Measurements from ENCODE around the gene PTPRM. TPM values are rescaled to one million over a fixed set of nuclear protein-coding genes. Genes with fewer than 3 reads are reported as not detected.

PTPRM gene
- polyA plus RNA-seq, 1 donor from 2014 or later = 126 TPM

DNA sequence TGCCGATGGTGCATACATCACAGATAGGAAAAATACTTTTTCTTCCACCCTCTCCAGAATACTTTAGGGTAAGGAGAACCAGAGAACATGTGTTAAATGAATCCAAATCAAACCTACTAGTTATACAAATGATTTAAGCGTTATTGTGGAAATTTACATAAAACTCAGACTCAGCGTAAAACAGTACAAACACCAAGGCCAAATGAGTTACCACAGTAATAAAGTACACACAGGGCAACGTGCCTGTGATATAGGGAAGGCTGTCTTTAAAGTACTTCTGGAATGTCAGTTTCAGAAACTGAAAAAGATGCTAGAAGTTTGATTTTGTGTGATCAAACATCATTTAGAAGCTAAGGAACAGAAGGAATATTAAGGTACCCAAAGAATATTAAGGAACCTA, 46.9 kb downstream of the PTPRM start:
- Histone ChIP-seq H3K4me3 (ENCODE audit: low read length) (no peak overlapping the region), H3K9ac (ENCODE audit: low read length) (no peak overlapping the region), H3K79me2 (replicated peaks; ENCODE audit: insufficient read depth, low read length) (no peaks in the 10 kb centered on the region), H2AFZ (ENCODE audit: low read depth, low read length) (no peak overlapping the region), H3K27me3 (ENCODE audit: insufficient read depth, low read depth, low read length) (no peaks in the 10 kb centered on the region), H3K9me3 (ENCODE audit: low read length) (no peaks in the 10 kb centered on the region), H3K27ac (ENCODE audit: low read length) (no peak overlapping the region), H3K36me3 (ENCODE audit: insufficient read depth, low read length) (no peaks in the 10 kb centered on the region), H3F3A (ENCODE audit: insufficient read depth, low read length, poor library complexity, severe bottlenecking) (no peaks in the 10 kb centered on the region), H3K4me2 (ENCODE audit: low read length) (no peak overlapping the region), H3K9me2 (ENCODE audit: insufficient read depth, low read length) (no peaks in the 10 kb centered on the region), H4K20me1 (ENCODE audit: insufficient read depth) (no peaks in the 10 kb centered on the region)
- TF ChIP-seq EP300 (conservative IDR thresholded peaks at IDR 0.05; ENCODE audit: poor library complexity, severe bottlenecking) (no peak), EZH2 (IDR thresholded peaks at IDR 0.05; ENCODE audit: borderline replicate concordance, insufficient read depth, low read length, poor library complexity, severe bottlenecking) (no peak), TAF1 (IDR thresholded peaks at IDR 0.05; ENCODE audit: low read depth) (no peak), REST (IDR thresholded peaks at IDR 0.05; ENCODE audit: borderline replicate concordance) (no peak), POLR2AphosphoS5 (IDR thresholded peaks at IDR 0.05) (no peak), SMC3 (conservative IDR thresholded peaks at IDR 0.05; ENCODE audit: poor library complexity) (no peak), MXI1 (conservative IDR thresholded peaks at IDR 0.05; ENCODE audit: poor library complexity, severe bottlenecking) (no peak), RAD21 (conservative IDR thresholded peaks at IDR 0.05) (no peak)
- TF ChIP-seq, protein P1, sequence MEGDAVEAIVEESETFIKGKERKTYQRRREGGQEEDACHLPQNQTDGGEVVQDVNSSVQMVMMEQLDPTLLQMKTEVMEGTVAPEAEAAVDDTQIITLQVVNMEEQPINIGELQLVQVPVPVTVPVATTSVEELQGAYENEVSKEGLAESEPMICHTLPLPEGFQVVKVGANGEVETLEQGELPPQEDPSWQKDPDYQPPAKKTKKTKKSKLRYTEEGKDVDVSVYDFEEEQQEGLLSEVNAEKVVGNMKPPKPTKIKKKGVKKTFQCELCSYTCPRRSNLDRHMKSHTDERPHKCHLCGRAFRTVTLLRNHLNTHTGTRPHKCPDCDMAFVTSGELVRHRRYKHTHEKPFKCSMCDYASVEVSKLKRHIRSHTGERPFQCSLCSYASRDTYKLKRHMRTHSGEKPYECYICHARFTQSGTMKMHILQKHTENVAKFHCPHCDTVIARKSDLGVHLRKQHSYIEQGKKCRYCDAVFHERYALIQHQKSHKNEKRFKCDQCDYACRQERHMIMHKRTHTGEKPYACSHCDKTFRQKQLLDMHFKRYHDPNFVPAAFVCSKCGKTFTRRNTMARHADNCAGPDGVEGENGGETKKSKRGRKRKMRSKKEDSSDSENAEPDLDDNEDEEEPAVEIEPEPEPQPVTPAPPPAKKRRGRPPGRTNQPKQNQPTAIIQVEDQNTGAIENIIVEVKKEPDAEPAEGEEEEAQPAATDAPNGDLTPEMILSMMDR (IDR thresholded peaks at IDR 0.05; ENCODE audit: poor library complexity, severe bottlenecking) = no peak

- no peak overlapping the region for H3K4me3 ChIP-seq (ENCODE audit: low read length)
- H3K9me3 ChIP-seq (ENCODE audit: low read length) = no peaks in the 10 kb centered on the region
- no peaks in the 10 kb centered on the region for H4K20me1 ChIP-seq (ENCODE audit: insufficient read depth)
- no peaks in the 10 kb centered on the region for H3F3A ChIP-seq (ENCODE audit: insufficient read depth, low read length, poor library complexity, severe bottlenecking)
- H3K9me2 ChIP-seq (ENCODE audit: insufficient read depth, low read length) = no peaks in the 10 kb centered on the region
- TF ChIP-seq, protein P1 (IDR thresholded peaks at IDR 0.05; ENCODE audit: poor library complexity, severe bottlenecking) = no peak
- no peak for TF ChIP-seq EP300 (conservative IDR thresholded peaks at IDR 0.05; ENCODE audit: poor library complexity, severe bottlenecking)
- no peak for TF ChIP-seq EZH2 (IDR thresholded peaks at IDR 0.05; ENCODE audit: borderline replicate concordance, insufficient read depth, low read length, poor library complexity, severe bottlenecking)
- H3K4me2 ChIP-seq (ENCODE audit: low read length) = no peak overlapping the region
- no peaks in the 10 kb centered on the region for H3K27me3 ChIP-seq (ENCODE audit: insufficient read depth, low read depth, low read length)
- no peaks in the 10 kb centered on the region for H3K79me2 ChIP-seq (replicated peaks; ENCODE audit: insufficient read depth, low read length)
- H3K9ac ChIP-seq (ENCODE audit: low read length) = no peak overlapping the region
- no peak overlapping the region for H3K27ac ChIP-seq (ENCODE audit: low read length)
- H3K36me3 ChIP-seq (ENCODE audit: insufficient read depth, low read length) = no peaks in the 10 kb centered on the region
- no peak overlapping the region for H2AFZ ChIP-seq (ENCODE audit: low read depth, low read length)
Measured at GRCh38 chr18:7615840-7616239, 48.7 kb downstream of the PTPRM start.
